ENCODE data around the gene KCNT2. TPM values are rescaled to one million over a fixed set of nuclear protein-coding genes. Genes with fewer than 3 reads are reported as not detected.

Gene KCNT2
- total RNA-seq, 1 experiment from 2014 or later = not detected

- ATAC-seq (no peak), DNase-seq (ENCODE audit: low read depth, low spot score) (no peak)
- POLR2A ChIA-PET = no interaction called here
- no peaks in the 10 kb centered on the region for H3K36me3 ChIP-seq (ENCODE audit: control insufficient read depth in 1 of 2, insufficient read depth in 2 of 2, low read length in 2 of 2)
- TF ChIP-seq, protein P1, sequence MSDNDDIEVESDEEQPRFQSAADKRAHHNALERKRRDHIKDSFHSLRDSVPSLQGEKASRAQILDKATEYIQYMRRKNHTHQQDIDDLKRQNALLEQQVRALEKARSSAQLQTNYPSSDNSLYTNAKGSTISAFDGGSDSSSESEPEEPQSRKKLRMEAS (IDR thresholded peaks at IDR 0.05) = no peak
- TF ChIP-seq, protein P2, sequence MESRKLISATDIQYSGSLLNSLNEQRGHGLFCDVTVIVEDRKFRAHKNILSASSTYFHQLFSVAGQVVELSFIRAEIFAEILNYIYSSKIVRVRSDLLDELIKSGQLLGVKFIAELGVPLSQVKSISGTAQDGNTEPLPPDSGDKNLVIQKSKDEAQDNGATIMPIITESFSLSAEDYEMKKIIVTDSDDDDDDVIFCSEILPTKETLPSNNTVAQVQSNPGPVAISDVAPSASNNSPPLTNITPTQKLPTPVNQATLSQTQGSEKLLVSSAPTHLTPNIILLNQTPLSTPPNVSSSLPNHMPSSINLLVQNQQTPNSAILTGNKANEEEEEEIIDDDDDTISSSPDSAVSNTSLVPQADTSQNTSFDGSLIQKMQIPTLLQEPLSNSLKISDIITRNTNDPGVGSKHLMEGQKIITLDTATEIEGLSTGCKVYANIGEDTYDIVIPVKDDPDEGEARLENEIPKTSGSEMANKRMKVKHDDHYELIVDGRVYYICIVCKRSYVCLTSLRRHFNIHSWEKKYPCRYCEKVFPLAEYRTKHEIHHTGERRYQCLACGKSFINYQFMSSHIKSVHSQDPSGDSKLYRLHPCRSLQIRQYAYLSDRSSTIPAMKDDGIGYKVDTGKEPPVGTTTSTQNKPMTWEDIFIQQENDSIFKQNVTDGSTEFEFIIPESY (IDR thresholded peaks at IDR 0.05; ENCODE audit: extremely low read depth, insufficient replicate concordance, low read length) = no peak
- TF ChIP-seq EGR1 (IDR thresholded peaks at IDR 0.05; ENCODE audit: low read depth) (no peak), SRF (IDR thresholded peaks at IDR 0.05; ENCODE audit: low read depth) (no peak), ZNF274 (IDR thresholded peaks at IDR 0.05; ENCODE audit: low read depth, low read length) (no peak), POLR2A (IDR thresholded peaks at IDR 0.05; ENCODE audit: borderline replicate concordance, extremely low read depth, insufficient read depth, insufficient read length) (no peak), SIN3A (IDR thresholded peaks at IDR 0.05; ENCODE audit: low read depth) (no peak), POLR2AphosphoS5 (IDR thresholded peaks at IDR 0.05; ENCODE audit: low read depth, low read length) (no peak)
- TF ChIP-seq, protein P3, sequence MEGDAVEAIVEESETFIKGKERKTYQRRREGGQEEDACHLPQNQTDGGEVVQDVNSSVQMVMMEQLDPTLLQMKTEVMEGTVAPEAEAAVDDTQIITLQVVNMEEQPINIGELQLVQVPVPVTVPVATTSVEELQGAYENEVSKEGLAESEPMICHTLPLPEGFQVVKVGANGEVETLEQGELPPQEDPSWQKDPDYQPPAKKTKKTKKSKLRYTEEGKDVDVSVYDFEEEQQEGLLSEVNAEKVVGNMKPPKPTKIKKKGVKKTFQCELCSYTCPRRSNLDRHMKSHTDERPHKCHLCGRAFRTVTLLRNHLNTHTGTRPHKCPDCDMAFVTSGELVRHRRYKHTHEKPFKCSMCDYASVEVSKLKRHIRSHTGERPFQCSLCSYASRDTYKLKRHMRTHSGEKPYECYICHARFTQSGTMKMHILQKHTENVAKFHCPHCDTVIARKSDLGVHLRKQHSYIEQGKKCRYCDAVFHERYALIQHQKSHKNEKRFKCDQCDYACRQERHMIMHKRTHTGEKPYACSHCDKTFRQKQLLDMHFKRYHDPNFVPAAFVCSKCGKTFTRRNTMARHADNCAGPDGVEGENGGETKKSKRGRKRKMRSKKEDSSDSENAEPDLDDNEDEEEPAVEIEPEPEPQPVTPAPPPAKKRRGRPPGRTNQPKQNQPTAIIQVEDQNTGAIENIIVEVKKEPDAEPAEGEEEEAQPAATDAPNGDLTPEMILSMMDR (IDR thresholded peaks at IDR 0.05 in 2 of 3, conservative IDR thresholded peaks at IDR 0.05 in 1 of 3; ENCODE audit: borderline replicate concordance in 1 of 3, insufficient read depth in 1 of 3, low read depth in 2 of 3, low read length in 2 of 3) = no peak
- intact Hi-C loops (cut with micrococcal nuclease) = no loop called here
- CTCF ChIA-PET = no interaction called here
- H3K79me2 ChIP-seq (ENCODE audit: insufficient read depth, low read length) = no peaks in the 10 kb centered on the region
- H3K9me2 ChIP-seq (ENCODE audit: insufficient read depth) = no peaks in the 10 kb centered on the region
- H2AFZ ChIP-seq (ENCODE audit: low read depth, low read length, poor library complexity, severe bottlenecking) = no peak overlapping the region
- RAD21 ChIA-PET (ENCODE audit: low non-redundant PET in 1 of 2, low total read pairs in 2 of 2, uncharacterized antibody in 2 of 2, unreplicated experiment in 2 of 2) = no interaction called here
- H3K4me1 ChIP-seq (ENCODE audit: control insufficient read depth in 1 of 2, insufficient read depth in 2 of 2, low read length in 2 of 2) = peaks cover 0 to 4% of the 10 kb centered on the region in 2 experiments; a peak in 1 of 4 replicates
- no TSS peak for BruUV-seq (replicated peaks)
- no peaks in the 10 kb centered on the region for H3K9me3 ChIP-seq (ENCODE audit: control insufficient read depth in 1 of 2, insufficient read depth in 1 of 2, low read depth in 1 of 2, low read length in 2 of 2)
- no peak overlapping the region for H3K9ac ChIP-seq (ENCODE audit: low read length)
- H4K20me1 ChIP-seq (ENCODE audit: insufficient read depth) = no peaks in the 10 kb centered on the region
- no peaks in the 10 kb centered on the region for H3K27me3 ChIP-seq (ENCODE audit: insufficient read depth, low read length)
- no peak overlapping the region for H3K4me3 ChIP-seq (replicated peaks in 1 of 2; ENCODE audit: low read depth in 1 of 2, low read length in 2 of 2)
- no peak overlapping the region for H3K4me2 ChIP-seq (ENCODE audit: low read length)
- H3K27ac ChIP-seq (ENCODE audit: low read depth, low read length) = no peak overlapping the region
These were observed 142.1 kb downstream of the KCNT2 start for GRCh38 chr1:196466166-196466565.

All from HCT116 (cell line).